ENCODE measurements around the gene DCLRE1C.
"Not testable (repeated sequence)": the region's sequence is repeated elsewhere in the genome, so short reads cannot be mapped to it uniquely, and the experiment has no call there.

Gene DCLRE1C

DNA sequence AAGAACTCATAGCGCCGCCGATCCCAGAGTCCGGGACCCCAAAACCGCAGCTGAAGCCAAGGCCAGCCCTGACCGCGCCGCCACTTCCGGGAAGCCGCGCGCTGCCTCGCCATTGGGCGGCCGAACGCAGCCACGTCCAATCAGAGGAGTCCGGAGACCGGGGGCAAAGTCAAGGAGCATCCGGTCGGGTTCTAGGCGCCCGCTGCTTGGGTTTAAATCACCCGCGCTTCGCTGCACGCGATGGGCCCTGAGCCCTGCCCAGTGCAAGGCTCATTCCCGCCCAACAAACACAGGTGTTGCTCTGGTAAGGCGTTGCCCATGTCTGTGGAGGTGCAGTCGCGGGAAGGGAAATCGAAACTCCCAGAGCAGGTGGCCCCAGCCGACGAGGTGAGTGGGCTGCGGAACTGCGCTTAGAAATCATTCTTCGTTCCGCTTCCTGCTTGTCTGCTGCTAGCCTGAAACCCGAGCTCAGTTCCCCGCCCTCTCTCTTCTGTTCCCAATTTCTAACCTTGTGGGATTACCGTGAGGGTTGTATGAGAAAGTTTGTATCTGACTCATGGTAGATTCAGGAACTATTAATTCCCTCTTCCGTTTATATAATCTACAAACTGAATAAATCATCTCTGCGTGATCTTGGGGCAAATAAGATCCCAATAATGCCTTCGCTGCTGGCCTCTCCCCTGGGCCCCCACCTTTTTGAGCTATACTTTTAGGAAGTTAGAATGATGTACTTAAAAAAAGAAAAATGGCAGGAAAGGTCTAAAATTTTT lies at the start of gene DCLRE1C:
DCLRE1C (minus strand) TSS at position 96 of the 770 bp plus-strand sequence; CDS start at position 10, 86 bp downstream.
- peak; percentile 95 for DNase-seq

DNA sequence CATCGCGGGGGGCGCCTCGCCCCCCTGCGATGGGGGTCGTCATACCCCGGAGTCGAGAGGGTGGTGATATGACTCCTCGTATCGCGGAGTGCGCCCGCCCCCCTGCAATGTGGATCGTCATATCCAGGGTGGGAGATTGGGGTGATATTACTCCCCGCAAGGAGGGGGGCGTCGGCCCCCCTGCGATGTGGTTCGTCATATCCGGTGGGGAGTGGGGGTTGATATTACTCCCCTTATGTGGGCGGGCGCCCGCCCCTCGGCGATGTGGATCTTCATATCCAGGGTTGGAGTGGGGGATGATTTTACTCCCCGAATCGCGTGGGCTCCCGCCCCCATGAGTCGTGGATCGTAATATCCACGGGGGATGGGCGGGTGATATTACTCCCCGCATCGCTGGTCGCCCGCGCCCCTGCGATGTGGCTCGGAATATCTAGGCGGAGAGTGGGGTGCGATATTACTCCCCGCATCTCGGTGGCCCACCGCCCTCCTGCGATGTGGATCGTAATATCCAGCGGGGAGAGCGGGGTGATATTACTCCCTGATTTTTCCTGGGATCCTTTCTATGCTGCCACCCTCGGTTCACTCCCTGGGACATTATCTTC lies 42.2 kb upstream of the DCLRE1C start:
- peak; percentile 22 for DNase-seq

DNA sequence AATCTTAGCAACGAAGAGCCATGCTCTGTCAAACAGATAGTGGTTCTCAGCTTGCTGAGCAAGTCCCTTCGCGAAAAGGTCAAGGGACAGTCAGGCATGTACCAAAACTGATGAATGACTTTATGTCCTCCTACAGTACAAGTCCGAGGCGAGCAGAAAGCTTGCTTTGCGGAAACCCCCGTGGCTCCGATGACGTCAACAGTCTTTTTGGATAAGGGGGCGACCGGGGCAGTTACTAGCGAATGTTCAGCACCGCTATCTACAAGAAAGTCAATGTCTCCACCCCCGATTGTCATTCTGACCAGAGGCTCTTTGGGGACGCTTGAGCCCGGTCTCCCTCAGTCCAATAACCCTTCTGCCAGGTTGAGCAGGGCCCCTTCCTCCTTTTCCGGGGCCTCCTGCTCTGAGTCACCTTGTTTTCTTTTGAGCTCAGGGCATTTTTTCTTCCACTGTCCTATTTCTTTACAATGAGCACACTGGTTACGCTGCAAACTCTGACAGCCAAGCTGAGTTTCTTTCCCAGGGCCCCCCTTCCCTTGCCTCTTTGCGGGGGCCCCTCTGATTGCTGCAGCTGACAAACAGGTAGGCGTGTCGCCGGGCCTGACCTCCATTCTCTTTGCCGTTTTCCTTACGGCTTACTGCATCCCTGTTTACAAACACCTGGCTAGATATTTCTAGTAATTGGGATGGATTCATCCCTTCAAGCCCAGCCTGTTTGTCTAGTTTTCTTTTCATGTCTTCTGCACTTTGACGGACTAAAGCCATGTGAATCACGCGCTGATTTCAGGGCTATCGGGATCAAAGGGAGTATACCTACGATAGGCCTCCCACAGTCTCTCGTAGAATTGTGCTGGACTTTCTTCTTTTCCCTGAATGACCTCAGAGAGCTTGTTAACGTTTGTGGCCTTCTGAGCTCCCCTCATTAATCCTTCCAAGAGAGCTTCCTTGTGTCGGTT lies 39.9 kb upstream of the DCLRE1C start:
- DNase-seq: not testable (repeated sequence)

DNA sequence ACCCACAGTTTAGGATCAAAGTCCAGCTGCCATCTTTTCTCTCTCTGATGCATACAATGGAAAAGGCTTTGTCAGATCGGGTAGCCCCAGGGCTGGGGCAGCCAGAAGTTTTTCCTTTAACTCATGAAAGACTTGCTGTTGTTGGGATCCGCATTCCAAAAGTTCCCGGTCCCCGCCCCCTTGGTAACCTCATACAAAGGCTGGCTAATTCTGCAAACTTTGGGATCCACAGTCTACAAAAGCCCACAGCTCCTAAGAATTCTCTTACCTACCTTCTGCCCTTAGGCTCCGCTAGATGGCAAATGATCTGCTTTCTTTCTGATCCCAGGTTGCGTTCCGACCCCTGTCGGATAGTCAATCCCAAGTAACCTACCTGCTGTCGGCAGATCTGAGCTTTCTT lies 38.4 kb upstream of the DCLRE1C start:
- DNase-seq: not testable (repeated sequence)

DNA sequence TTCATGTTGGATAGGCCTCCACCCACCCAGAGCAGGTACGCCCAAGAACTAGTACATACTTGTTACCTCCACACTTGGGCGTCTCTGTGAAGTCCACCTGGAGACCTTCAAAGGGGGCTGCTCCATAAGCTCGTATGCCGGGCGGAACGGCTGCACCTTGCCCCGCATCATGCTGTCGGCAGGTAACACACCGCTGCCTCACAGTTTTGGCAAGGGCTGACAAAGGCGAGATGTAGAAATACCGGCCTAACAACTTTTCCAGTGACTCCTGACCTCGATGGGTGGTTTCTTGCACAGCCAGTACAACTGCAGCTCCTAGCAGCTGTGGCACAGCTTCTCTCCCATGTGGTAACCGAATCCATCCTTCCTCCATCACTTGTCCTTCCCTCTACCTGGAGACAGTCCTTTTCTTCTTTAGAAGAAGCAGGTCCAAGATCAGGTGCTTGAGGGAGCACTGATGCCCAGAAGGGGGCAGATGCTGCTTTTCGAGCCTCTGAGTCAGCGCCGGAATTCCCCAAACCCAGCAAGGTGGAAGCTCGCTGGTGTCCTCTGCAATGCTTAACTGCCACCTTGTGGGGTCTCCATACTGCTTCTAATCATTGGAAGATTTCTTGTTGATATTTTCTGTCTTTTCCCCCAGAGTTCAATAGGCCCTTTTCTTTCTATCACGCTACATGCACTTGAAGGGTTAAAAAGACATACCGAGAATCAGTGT lies 37.3 kb upstream of the DCLRE1C start:
- not testable (repeated sequence) for DNase-seq

DNA sequence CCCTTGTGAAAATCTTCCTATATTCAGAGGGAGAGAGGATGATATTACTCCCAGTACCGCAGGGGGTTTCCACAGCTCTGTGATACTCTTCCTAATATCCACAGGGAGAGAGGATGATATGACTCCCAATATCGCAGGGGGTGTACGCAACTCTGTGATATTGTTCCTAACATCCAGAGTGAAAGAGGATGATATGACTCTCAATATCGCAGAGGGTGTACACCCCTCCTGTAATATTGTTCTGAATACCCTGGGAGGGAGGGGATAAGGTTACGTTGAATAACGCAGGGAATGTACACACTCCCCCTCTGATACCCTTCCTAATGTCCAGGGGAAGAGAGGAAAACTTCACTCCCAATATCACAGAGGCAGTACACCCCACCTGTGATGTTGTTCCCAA lies 35.7 kb upstream of the DCLRE1C start:
- DNase-seq: not testable (repeated sequence)

DNA sequence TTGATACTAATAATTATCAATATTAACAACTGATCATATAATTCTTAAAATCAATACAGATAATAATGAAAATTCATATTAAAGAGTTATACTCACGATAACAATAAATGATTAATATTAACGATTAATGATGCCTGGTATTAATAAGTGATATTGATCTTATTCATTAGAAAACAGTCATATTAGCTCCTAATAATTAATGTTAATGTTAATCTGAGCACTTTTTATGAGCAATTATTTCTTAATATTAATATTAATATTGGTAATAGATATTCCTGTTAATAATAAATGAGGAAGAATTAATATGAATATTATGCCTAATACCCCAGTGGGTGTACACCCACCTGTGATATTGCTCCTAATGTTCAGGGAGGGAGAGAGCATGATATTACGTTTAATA lies 28.8 kb upstream of the DCLRE1C start:
- DNase-seq: no peak

DNA sequence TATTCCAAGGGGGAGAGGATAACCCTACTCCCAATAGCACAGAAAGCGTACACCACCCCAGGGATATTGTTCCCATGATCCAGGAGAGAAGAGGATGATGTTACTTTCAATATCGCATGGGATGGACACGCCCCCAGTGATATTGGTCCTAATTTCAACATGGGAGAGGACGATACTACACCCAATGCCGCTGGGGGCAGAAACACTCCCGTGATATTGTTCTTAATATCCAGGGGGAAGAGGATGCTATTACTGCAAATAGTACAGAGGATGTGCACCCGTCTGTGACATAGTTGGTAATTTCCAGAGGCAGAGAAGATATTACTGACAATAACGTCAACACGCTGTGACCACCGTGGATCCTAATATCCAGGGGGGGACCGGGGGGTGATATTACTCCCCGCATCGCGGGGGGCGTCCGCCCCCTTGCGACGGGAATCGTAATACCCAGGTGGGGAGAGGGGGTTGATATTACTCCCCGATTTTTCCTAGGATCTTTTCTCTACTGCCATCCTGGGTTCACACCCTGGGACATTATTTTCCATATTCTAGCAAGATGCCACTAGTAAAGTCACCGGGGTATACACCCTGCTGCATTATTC lies 21.9 kb upstream of the DCLRE1C start:
- DNase-seq: no peak

DNA sequence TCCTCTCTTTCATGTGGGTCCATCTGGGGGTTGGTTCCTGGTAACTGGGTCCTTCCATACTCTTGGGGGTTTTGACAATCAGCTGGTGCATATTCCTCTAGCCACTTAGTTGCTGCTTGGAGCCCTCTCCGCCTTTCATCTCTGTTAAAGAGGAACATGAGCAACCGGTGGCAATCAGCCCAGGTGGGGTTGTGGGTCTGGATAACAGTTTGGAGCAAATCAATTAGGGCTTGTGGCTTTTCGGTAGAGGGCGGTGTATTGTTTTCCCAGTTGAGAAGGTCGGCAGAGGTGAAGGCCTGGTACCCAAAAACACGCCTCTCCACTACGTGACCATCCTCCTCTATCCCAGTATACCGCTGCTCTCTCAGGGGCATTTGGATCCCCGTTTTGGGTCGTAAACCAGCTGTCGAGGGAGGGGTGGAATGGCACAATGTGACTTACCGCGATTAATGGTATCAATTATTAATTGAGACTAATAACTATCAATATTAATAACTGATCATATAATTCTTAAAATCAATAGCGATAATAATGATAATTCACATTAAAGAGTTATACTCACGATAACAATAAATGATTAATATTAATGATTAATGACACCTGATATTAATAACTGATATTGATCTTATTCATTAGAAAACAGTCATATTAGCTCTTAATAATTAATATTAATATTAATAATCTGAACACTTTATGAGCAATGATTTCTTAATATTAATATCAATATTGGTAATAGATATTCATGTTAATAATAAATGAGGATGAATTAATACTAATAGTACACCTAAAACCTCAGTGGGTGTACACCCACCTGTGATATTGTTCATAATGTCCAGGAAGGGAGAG lies 20.5 kb upstream of the DCLRE1C start:
- not testable (repeated sequence) for DNase-seq

DNA sequence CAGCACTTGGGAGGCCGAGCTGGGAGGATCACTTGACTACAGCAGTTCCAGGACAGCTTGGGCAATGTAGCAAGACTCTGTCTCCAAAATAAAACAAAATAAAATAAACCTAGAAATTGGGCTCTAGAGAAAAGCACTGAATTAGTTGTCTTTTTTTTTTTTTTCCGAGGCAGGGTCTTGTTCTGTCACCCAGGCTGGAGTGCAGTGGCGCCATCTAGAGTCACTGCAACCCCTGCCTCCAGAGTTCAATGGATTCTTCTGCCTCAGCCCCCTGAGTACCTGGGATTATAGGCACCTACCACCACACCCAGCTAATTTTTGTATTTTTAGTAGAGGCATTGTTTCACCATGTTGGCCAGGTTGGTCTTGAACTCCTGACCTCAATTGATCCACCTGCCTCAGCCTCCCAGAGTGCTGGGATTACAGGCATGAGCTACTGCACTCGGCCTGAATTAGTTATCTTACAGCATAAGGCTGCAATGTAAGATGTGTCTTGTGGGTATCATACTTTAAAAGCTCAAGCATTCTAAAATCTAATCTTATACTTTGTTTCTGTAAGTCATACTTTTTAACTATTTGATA lies 18.1 kb upstream of the DCLRE1C start:
- peak; percentile 28 for DNase-seq

DNA sequence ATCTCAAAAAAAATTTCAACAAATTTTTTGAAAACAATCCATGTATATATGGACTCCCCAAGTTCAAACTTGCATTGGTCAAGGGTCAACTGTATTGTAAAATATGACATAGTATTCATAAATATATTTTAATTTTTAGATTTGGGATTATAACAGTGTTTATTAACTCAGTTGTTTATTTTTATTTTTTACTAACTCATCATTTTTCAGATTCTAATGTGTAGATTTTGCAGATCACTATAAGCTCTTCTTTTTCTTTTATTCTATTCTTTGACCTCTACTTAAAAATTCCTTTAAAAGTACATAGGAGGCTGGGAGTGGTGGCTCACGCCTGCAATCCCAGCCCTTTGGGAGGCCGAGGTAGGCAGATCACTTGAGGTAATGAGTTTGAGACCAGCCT lies 14.0 kb upstream of the DCLRE1C start:
- no peak for DNase-seq

DNA sequence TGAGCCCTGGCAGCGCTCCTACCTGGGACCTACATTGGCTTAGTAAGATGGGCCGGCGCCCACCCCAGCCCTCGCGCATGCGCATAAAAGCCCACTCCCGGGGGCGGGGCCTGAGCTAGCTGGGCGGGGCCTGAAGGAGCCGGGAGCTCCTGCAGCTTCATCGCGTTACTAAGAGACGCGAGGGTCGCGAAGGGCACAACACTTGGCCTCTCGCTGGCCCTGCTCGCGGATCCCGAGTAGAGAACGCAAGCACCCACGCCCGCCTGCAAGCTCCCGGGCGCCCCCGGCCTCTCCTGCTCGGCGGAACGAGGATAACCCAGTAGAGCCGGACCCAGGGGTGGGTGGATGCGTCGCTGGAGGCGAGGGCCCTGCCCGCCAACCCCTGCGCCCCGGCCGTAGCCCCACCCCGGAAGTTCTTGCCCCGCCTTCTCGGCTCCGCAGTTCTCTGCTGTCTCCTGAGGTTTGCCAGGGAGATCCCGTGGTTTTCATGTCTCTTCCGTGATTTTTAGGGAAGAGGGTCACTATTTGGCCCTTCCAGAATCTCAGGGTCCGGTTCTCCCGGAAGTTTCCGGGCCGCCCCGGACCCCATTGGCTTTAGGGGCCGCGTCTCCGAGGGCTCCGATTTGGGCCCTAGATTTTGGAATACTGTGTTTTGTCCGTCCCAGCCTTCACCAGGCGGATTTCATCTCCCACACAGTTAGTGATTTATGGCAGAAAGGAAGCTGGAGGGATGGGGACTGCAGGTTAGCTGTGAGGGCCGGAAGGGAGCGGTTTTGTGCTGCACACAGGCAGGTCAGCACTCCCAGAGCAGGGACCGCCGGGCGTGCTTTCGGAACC lies 5.5 kb upstream of the DCLRE1C start, which contains the start of gene MEIG1:
MEIG1 (plus strand) TSS at position 168 of the 837 bp plus-strand sequence. CDS start 7,081 bp downstream, outside the sequence.
- DNase-seq: peak; percentile 96

DNA sequence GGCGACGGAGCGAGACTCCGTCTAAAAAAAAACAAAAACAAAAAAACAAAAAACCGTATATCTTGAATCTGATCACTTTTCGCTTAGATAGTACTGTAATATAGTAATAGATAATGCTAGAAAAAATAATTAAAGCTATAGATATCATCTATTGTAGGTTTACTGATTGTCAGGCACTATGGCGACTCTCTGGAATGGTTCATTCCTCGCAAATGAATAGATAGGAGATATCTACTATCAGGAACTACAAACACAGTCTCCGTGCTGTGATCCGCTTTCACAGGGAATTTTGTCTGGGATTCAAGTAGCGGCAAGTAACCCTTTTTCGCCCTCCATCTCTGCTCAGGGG lies 5.0 kb upstream of the DCLRE1C start:
- DNase-seq: no peak

DNA sequence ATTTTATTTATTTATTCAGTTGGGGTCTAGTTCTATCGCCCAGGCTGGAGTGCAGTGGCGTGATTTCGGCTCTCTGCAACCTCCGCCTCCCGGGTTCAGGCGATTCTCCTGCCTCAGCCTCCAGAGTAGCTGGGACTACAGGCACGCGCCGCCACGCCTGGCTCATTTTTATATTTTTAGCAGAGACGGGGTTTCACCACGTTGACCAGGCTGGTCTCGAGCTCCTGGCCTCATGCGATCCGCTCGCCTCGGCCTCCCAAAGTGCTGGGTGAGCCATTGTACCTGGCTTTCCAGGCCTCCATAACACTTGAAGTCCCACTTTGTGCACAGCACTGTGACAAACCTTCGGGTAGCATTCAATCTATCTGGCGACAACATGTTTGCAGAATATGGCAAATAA lies 1.0 kb upstream of the DCLRE1C start:
- DNase-seq: no peak

DNA sequence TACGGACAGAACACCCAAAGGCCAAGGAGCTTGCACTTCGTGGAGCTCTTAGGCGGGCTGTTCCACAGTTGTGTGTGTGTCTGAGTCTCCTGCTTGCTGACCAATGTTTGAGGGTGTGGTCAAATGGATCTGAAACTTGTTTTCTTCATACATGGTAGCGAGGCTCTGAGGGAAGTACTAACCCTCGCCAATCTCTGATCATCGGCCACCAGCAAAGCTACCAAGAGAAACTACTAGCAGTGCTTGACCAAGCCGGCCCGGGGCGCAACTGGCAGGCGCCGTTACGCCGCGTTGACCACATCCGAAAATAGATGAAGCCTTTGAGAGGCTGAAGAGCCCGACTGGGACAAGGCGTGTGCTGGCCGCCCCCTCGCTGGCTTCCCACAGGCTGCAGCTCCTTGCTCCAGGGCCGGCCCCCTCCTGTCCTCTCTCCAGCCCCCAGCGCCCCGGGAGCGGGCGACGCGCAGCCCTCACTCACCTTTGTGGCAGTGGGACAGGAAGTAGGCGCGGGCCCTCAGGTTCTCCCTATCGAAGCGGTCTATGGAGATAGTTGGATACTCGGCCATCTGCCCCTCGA lies 384 bp downstream of the DCLRE1C start:
- no peak for DNase-seq

DNA sequence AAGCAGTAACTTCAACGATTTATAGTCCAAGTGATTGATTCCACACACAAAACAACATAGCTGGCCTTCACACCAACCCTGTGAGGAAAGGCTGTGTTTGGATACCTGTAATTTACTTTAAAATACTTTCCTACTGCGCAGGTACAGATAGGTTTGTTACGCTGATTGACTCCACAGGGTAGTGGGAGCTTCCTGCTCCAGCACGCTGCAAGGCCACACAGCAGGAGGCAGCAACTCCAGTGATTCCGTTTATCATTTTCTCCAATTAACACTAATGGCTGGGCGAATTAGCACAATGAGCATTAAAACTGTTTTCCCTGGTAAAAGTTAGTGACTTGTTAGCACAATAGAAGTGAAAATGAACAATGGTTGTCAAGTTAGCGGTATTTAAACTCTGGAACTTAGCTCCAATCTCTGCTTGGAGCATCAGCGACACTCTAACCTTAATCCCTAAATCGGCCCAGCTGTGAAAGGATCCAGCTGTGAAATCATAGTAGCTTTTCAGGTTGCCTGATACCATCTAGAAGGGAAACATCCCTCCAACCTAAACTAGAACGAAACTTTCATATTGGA lies 959 bp downstream of the DCLRE1C start:
- no peak for DNase-seq

DNA sequence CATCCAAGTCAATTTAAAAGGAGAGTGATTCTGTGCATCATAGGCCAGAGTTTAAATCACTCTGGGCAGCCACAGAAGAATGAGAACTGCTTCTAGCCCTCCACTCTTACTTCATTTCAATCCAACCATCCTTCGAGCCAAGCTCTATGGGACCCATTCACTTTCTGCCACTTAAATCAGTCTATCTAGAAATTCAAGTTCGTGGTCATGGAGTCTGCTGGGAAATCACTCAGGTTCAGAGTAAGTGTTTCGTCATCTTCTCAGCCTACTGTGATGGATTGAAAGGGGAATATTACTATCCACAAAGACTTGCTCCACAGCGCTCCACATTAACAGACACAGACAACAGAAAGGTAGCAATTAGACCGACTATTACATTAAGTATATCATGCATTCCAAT lies 4.6 kb downstream of the DCLRE1C start:
- DNase-seq: no peak

DNA sequence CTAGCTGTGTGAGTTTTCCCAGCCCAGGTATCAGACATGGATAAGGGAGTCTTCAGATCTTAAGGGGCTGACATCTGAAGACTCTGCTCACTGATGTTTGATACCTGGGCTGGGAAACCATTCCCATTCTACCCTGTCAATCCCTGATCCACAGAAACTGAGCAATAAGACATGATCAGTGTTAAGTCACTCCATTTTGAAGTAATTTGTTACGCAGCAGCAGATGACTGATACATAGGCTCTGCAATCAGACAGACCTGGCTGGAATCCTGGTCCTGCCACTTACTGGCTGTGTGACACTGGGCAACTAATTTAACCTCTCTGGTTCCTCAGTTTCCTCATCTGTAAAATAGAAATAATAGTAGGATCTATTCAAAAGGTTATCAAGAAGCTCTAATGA lies 6.6 kb downstream of the DCLRE1C start:
- no peak for DNase-seq

DNA sequence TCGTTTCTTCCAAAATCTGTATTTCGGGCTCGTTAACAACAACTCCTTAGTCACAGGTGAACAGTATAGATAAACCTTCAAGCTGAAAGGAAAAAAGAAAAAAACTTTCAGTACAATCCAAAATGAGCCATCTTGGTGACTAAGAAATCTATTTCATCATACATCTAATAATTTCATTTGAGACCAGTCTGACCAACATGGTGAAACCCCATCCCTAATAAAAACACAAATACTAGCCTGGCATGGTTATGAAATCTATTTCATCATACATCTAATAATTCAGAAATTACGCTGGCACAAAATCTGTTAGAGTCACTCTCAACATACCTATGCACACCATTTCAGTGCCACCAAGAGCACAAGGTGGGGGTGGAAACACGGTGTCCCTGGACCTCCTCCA lies 8.8 kb downstream of the DCLRE1C start:
- DNase-seq: no peak
